Activated CD8-positive, alpha-beta T cell treated with anti-CD3 and anti-CD28 coated beads for 36 hours (primary cell): ENCODE measurements around the gene POMP. TPM values are rescaled to one million over a fixed set of nuclear protein-coding genes. Genes with fewer than 3 reads are reported as not detected.

ENCODE experiments used
- ATAC-seq: fragments of 200-7000 bp; cut with Tn5 transposase; one replicate; pipeline ENCODE4 v1.10.0; 2021; ENCODE audit warnings: mild to moderate bottlenecking, moderate library complexity
- CTCF ChIA-PET: fragments of 350-600 bp; sonication (Branson Sonifier 250); formaldehyde crosslinking; loops from one replicate; lab custom pipeline; 2021; ENCODE audit warnings: antibody characterized with exemption; lab: Charles Lee
- POLR2A ChIA-PET: fragments of 350-600 bp; sonication (Branson Sonifier 250); formaldehyde crosslinking; loops from one replicate; lab custom pipeline; 2021; ENCODE audit warnings: antibody characterized with exemption; lab: Charles Lee
- DNase-seq: peaks from one replicate; pipeline ENCODE4 v3.0.0-alpha.2; 2020
- H3K27ac Mint-ChIP-seq: one replicate; pipeline ENCODE4 v1.8.0; 2021; ENCODE audit warnings: mild to moderate bottlenecking, mixed read lengths
- H3K27me3 Mint-ChIP-seq: one replicate; pipeline ENCODE4 v1.8.0; 2021; ENCODE audit warnings: mixed read lengths
- H3K36me3 Mint-ChIP-seq: one replicate; pipeline ENCODE4 v1.8.0; 2021; ENCODE audit warnings: low read depth, mixed read lengths
- H3K4me1 Mint-ChIP-seq: one replicate; pipeline ENCODE4 v1.8.0; 2021; ENCODE audit warnings: low read depth, mixed read lengths
- H3K4me3 Mint-ChIP-seq: one replicate; pipeline ENCODE4 v1.8.0; 2021; ENCODE audit warnings: mild to moderate bottlenecking, moderate library complexity, mixed read lengths
- H3K9me3 Mint-ChIP-seq: one replicate; pipeline ENCODE4 v1.8.0; 2021; ENCODE audit warnings: mixed read lengths
- intact Hi-C: fragments of 100-400 bp; cut with micrococcal nuclease; formaldehyde crosslinking; loops from one replicate; pipeline ENCODE4 v1.10.0; 2022
- total RNA-seq, 2 experiments: library from RNA; stranded (reverse); gene quantifications; one replicate each; pipeline ENCODE4 v1.2.3, GENCODE V29; 2021
- TF ChIP-seq, protein P1 (sequence below): fragments of 200-600 bp; IDR thresholded peaks from one replicate; pipeline ENCODE4 v1.8.0; 2022; ENCODE audit warnings: antibody characterized with exemption, mild to moderate bottlenecking

The POMP gene, protein sequence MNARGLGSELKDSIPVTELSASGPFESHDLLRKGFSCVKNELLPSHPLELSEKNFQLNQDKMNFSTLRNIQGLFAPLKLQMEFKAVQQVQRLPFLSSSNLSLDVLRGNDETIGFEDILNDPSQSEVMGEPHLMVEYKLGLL
- 100 to 1,000 TPM; 106 to 116 TPM for total RNA-seq

DNA sequence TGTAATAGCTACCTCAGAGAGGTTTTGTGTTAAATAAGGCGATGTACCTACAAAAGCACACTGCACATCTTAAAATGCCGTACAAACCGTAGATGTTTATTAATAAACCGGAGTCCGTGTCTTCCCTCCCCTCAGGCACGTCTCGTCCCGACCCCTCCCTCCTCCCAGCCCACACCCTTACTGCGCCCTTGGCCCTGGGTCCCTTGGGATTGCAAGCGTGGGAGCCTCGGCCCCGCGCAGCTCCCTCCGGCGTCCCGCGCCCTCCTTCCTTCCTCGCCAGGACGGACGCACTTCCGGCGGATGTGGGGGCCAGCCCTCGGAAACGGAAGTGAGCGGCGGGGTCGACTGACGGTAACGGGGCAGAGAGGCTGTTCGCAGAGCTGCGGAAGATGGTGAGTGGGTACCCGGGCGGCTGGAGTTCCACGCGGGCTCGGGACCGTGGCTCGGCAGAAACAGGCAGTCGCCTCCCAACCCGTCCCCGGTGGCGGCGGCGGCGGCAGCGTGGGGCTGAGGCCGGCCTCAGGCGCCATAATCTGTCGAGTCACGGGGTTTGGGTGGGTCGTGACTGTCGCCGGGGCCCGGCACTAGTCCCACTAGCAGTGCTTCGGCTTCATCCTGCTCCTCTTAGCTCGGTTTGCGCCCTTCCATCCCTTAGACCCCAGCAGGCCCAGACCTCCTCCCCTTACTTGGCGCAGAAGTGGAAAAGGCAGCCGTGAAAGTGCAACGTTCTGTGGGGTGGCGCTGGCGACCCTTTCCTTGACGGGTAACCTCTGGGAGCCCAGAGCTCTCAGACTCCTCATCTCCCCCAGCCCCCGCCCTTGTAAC is at the start of gene POMP:
Gene POMP (plus strand): TSS at position 335 of the 825 bp plus-strand sequence. CDS start 55 bp downstream, at position 390.
- intact Hi-C loops, result no loop called here
- no peaks in the 10 kb centered on the region for H3K9me3 Mint-ChIP-seq
- TF ChIP-seq, protein P1, sequence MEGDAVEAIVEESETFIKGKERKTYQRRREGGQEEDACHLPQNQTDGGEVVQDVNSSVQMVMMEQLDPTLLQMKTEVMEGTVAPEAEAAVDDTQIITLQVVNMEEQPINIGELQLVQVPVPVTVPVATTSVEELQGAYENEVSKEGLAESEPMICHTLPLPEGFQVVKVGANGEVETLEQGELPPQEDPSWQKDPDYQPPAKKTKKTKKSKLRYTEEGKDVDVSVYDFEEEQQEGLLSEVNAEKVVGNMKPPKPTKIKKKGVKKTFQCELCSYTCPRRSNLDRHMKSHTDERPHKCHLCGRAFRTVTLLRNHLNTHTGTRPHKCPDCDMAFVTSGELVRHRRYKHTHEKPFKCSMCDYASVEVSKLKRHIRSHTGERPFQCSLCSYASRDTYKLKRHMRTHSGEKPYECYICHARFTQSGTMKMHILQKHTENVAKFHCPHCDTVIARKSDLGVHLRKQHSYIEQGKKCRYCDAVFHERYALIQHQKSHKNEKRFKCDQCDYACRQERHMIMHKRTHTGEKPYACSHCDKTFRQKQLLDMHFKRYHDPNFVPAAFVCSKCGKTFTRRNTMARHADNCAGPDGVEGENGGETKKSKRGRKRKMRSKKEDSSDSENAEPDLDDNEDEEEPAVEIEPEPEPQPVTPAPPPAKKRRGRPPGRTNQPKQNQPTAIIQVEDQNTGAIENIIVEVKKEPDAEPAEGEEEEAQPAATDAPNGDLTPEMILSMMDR, result no peak
- DNase-seq (peak; percentile 93), ATAC-seq (peak; percentile 89)
- peak within 1 kb of the TSS; percentile 99 for H3K27ac Mint-ChIP-seq
- H3K4me1 Mint-ChIP-seq, result peaks cover 57% of the 10 kb centered on the region
- ChIA-PET POLR2A (interaction anchor here (0.6 to 1.5 kb wide), 11 partner anchors 9 to 861 kb away, joined by 3 to 7 read pairs (median 3); partner anchors contain the start of gene PAN3), CTCF (interaction anchor here (0.6 to 1.4 kb wide), 3 partner anchors 16 to 520 kb away, joined by 3 read pairs; no protein-coding TSS in a partner anchor)
- H3K4me3 Mint-ChIP-seq, result peak within 1 kb of the TSS; percentile 98
- H3K27me3 Mint-ChIP-seq, result no peaks in the 10 kb centered on the region
- H3K36me3 Mint-ChIP-seq, result peaks cover 56% of the 10 kb centered on the region

DNA sequence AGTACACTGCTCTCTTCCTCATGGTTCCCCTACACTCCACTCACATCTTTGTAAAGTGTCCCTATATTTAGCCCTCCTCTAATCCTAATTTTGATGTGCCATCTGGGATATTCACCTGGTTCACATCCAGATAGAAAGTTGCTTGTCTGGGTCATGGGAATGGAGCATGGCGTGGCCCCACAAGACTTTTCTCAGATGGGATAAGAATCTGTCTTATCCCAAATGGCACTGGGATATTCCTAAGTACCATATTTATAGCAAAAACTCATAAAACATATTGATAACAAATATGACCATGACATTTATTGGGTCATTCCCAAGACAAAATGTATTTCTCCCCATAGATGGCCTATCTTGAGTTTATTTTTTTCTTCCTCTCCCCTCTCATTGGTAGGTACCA is 49.5 kb upstream of the POMP start:
- ATAC-seq (no peak), DNase-seq (no peak)
- TF ChIP-seq, protein P1, result no peak
- Mint-ChIP-seq H3K9me3 (no peaks in the 10 kb centered on the region), H3K27ac (no peak overlapping the region), H3K27me3 (no peaks in the 10 kb centered on the region), H3K36me3 (no peaks in the 10 kb centered on the region), H3K4me1 (peaks cover 20% of the 10 kb centered on the region), H3K4me3 (no peak overlapping the region)
- intact Hi-C loops, result no loop called here
- POLR2A ChIA-PET, result no interaction called here
- CTCF ChIA-PET, result no interaction called here

DNA sequence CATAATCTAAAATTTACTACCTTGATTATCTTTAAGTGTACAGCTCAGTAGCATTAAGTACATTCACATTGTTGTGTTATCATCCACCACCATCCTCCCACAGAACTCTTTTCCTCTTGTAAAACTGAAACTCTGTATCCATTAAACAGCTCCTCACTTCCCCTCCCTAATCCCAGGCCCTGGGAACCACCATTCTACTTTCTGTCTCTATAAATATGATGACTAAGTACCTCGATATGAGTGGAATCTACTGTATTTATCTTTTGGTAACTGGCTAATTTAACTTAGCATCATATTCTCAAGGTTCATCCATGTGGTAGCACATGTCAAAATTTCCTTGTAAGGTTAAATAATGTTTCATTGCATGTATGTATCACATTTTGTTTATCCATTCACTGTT is 49.0 kb upstream of the POMP start:
- ChIA-PET CTCF (no interaction called here), POLR2A (no interaction called here)
- Mint-ChIP-seq H3K36me3 (no peaks in the 10 kb centered on the region), H3K27ac (no peak overlapping the region), H3K9me3 (no peaks in the 10 kb centered on the region), H3K4me3 (no peak overlapping the region), H3K4me1 (peaks cover 20% of the 10 kb centered on the region), H3K27me3 (no peaks in the 10 kb centered on the region)
- intact Hi-C loops, result no loop called here
- no peak for DNase-seq
- TF ChIP-seq, protein P1, result no peak
- no peak for ATAC-seq

DNA sequence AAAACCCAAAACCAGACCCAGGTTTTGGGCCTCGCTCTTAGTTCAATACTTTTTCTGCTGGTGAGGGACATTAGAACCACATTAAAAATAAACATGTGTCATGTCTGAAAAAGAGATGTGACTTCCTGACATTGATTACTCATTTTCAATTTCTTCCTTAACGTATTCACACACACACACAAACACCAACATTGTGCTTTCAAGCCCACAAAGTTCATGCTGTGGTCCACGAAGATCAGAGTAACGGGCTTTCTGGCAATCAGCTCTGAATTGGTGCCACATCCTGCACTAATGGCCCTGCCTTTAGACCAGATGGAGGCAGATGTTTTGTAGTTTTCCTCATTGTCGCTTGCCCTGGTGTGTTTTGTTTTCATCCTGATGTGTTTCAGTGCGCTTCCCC is 47.9 kb upstream of the POMP start:
- Mint-ChIP-seq H3K4me1 (peaks cover 20% of the 10 kb centered on the region), H3K36me3 (no peaks in the 10 kb centered on the region), H3K27me3 (no peaks in the 10 kb centered on the region), H3K9me3 (no peaks in the 10 kb centered on the region), H3K4me3 (no peak overlapping the region), H3K27ac (peak overlapping the region; percentile 25)
- ATAC-seq, result peak; percentile 55
- DNase-seq, result peak; percentile 37
- ChIA-PET POLR2A (interaction anchor here (1.1 kb wide), 1 partner anchor 825 kb away, joined by 3 read pairs; no protein-coding TSS in a partner anchor), CTCF (interaction anchor here (0.6 to 0.7 kb wide), 2 partner anchors 28 to 245 kb away, joined by 3 to 4 read pairs; no protein-coding TSS in a partner anchor)
- TF ChIP-seq, protein P1, result no peak
- intact Hi-C loops, result no loop called here
